GM23338 (cell line): ENCODE results near the gene ADORA2A. TPM values are rescaled to one million over a fixed set of nuclear protein-coding genes. Genes with fewer than 3 reads are reported as not detected.

ENCODE experiments used
- ATAC-seq: fragments of 200-7000 bp; cut with Tn5 transposase; 3 replicates; pipeline ENCODE4 v1.9.1; 2020
- DNase-seq: peaks from one replicate; pipeline ENCODE4 v3.0.0-alpha.2; 2015; ENCODE audit warnings: low spot score
- H2AFZ ChIP-seq: fragments of 200-600 bp; sonication (generic); 2 replicates; pipeline ENCODE4 v1.8.0; 2016; ENCODE audit warnings: antibody characterized with exemption, mild to moderate bottlenecking, moderate library complexity
- H3F3A ChIP-seq: fragments of 200-600 bp; sonication (generic); replicated peaks from 2 replicates; pipeline ENCODE4 v1.8.0; 2017; ENCODE audit warnings: antibody characterized with exemption, mixed run types, low read depth
- H3K27ac ChIP-seq: fragments of 200-600 bp; sonication (generic); 2 replicates; pipeline ENCODE4 v1.6.1; 2016; ENCODE audit warnings: low read depth
- H3K27me3 ChIP-seq: fragments of 200-600 bp; sonication (generic); 2 replicates; pipeline ENCODE4 v1.8.0; 2016; ENCODE audit warnings: mild to moderate bottlenecking, mixed run types, moderate library complexity; ENCODE audit not compliant: insufficient read depth
- H3K36me3 ChIP-seq: fragments of 200-600 bp; sonication (generic); 2 replicates; pipeline ENCODE4 v1.8.0; 2016; ENCODE audit warnings: mild to moderate bottlenecking; ENCODE audit not compliant: insufficient read depth
- H3K4me1 ChIP-seq: fragments of 200-600 bp; sonication (generic); 2 replicates; pipeline ENCODE4 v1.8.0; 2016; ENCODE audit warnings: mild to moderate bottlenecking, moderate library complexity; ENCODE audit not compliant: insufficient read depth
- H3K4me2 ChIP-seq: fragments of 200-600 bp; sonication (generic); 2 replicates; pipeline ENCODE4 v1.7.1; 2017; ENCODE audit warnings: mixed run types
- H3K4me3 ChIP-seq: fragments of 200-600 bp; sonication (generic); 2 replicates; pipeline ENCODE4 v1.6.1; 2016; ENCODE audit warnings: mixed run types
- H3K79me2 ChIP-seq: fragments of 200-600 bp; sonication (generic); replicated peaks from 2 replicates; pipeline ENCODE4 v1.8.0; 2017; ENCODE audit warnings: mild to moderate bottlenecking; ENCODE audit not compliant: insufficient read depth
- H3K9me2 ChIP-seq: fragments of 200-600 bp; sonication (generic); 2 replicates; pipeline ENCODE4 v1.8.0; 2017; ENCODE audit not compliant: insufficient read depth
- H4K20me1 ChIP-seq: fragments of 200-600 bp; sonication (generic); replicated peaks from 2 replicates; pipeline ENCODE4 v1.8.0; 2017; ENCODE audit warnings: mild to moderate bottlenecking; ENCODE audit not compliant: insufficient read depth
- H3K27ac Mint-ChIP-seq: 2 replicates; pipeline ENCODE4 v1.8.0; 2020; ENCODE audit warnings: inconsistent platforms, mild to moderate bottlenecking, moderate library complexity, mixed read lengths
- H3K27me3 Mint-ChIP-seq: 3 replicates; pipeline ENCODE4 v1.8.0; 2022; ENCODE audit warnings: low read depth, mild to moderate bottlenecking, moderate library complexity, mixed read lengths, inconsistent platforms; ENCODE audit not compliant: insufficient read depth, poor library complexity
- H3K36me3 Mint-ChIP-seq: 3 replicates; pipeline ENCODE4 v1.8.0; 2021; ENCODE audit warnings: low read depth, mild to moderate bottlenecking, inconsistent platforms, moderate library complexity, mixed read lengths
- H3K4me1 Mint-ChIP-seq: 3 replicates; pipeline ENCODE4 v1.8.0; 2020; ENCODE audit warnings: mild to moderate bottlenecking, inconsistent platforms, mixed read lengths
- H3K4me3 Mint-ChIP-seq: 3 replicates; pipeline ENCODE4 v1.8.0; 2021; ENCODE audit warnings: moderate library complexity, mild to moderate bottlenecking, inconsistent platforms, mixed read lengths
- H3K9me3 Mint-ChIP-seq: 3 replicates; pipeline ENCODE4 v1.8.0; 2020; ENCODE audit warnings: moderate library complexity, mild to moderate bottlenecking, inconsistent platforms, mixed read lengths
- ETS1 ChIP-seq: IDR thresholded peaks from 2 replicates; pipeline ENCODE4 v1.6.1; 2016; ENCODE audit warnings: antibody characterized with exemption
- EZH2 ChIP-seq: fragments of 200-600 bp; sonication (generic); IDR thresholded peaks from one replicate; pipeline ENCODE4 v1.8.0; 2017; ENCODE audit warnings: antibody characterized with exemption, mild to moderate bottlenecking, low read depth; ENCODE audit not compliant: unreplicated experiment
- NANOG ChIP-seq: IDR thresholded peaks from 2 replicates; pipeline ENCODE4 v1.6.1; 2016; ENCODE audit warnings: antibody characterized with exemption, borderline replicate concordance
- ZNF331 ChIP-seq: fragments of 250-450 bp; sonication (Bioruptor Pico); IDR thresholded peaks from 2 replicates; pipeline ENCODE4 v1.5.0; 2020; ENCODE audit warnings: low read depth, mild to moderate bottlenecking, moderate library complexity
- ZNF462 ChIP-seq: fragments of 250-450 bp; sonication (Bioruptor Pico); IDR thresholded peaks from 2 replicates; pipeline ENCODE4 v1.5.0; 2020; ENCODE audit warnings: mild to moderate bottlenecking, moderate library complexity
- polyA plus RNA-seq: library from polyadenylated mRNA; unstranded; fragments of >200 nt; fragmentation: Nextera tagmentation; extraction: Ambion mirVana; gene quantifications from 2 replicates; pipeline ENCODE4 v1.2.1, GENCODE V29; 2016
- total RNA-seq: library from RNA; depleted of rRNA; stranded (reverse); fragments of >200 nt; shearing (Covaris generic); gene quantifications from 2 replicates; pipeline ENCODE4 v1.2.3, GENCODE V29; 2014

ADORA2A gene
- total and polyA plus RNA-seq, 2 experiments from 2014 or later, result 4.1 to 13.5 TPM

DNA sequence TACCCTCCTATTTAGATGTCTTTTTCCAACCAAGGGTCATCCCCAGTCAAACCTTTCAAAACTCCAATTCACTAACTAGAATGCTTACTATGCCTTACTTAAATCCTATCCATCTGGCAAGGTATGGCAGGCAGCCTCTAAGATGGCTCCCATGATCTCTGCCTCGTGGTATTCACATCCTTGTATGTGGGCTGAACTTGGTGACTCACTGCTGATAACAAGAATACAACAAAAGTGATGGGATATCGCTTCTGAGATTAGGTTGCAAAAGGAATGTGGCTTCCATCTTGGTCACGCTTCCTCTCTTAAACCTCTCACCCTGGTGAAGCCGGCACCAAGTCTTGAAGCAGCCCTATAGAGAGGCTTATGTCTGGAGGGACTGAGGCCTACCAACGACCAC is 38.2 kb downstream of the ADORA2A start:
- no peak for ATAC-seq
- H3K27ac ChIP-seq, result no peak overlapping the region

GRCh38 chr22:24465975-24466374 is 38.6 kb downstream of the ADORA2A start:
- no peak overlapping the region for H3K4me2 ChIP-seq
- TF ChIP-seq ZNF462, result no peak
- H3K79me2 ChIP-seq, result no peaks in the 10 kb centered on the region
- H3K4me1 ChIP-seq, result no peaks in the 10 kb centered on the region
- H3K4me3 ChIP-seq, result no peak overlapping the region
- H3K36me3 Mint-ChIP-seq, result no peaks in the 10 kb centered on the region
- DNase-seq, result no peak
- no peak for ATAC-seq
- H4K20me1 ChIP-seq, result no peaks in the 10 kb centered on the region
- H3F3A ChIP-seq, result no peaks in the 10 kb centered on the region
- H3K9me2 ChIP-seq, result no peaks in the 10 kb centered on the region
- H3K9me3 Mint-ChIP-seq, result no peaks in the 10 kb centered on the region
- no peaks in the 10 kb centered on the region for H3K36me3 ChIP-seq
- no peak overlapping the region for H3K27ac Mint-ChIP-seq
- H3K27me3 ChIP-seq, result no peaks in the 10 kb centered on the region
- peaks cover 11% of the 10 kb centered on the region; the same call in 2 of the 3 replicates for H3K4me1 Mint-ChIP-seq
- H2AFZ ChIP-seq, result no peak overlapping the region
- H3K27me3 Mint-ChIP-seq, result peaks cover 6% of the 10 kb centered on the region
- no peak overlapping the region for H3K27ac ChIP-seq
- no peak overlapping the region for H3K4me3 Mint-ChIP-seq

More for the DNA sequence above, 38.2 kb downstream of the ADORA2A start:
- H3K9me2 ChIP-seq, result no peaks in the 10 kb centered on the region
- no peaks in the 10 kb centered on the region for H3K36me3 ChIP-seq
- no peak for DNase-seq
- H2AFZ ChIP-seq, result no peak overlapping the region
- no peak overlapping the region for H3K4me2 ChIP-seq
- Mint-ChIP-seq H3K27ac (no peak overlapping the region), H3K9me3 (no peaks in the 10 kb centered on the region), H3K4me1 (peaks cover 15% of the 10 kb centered on the region; the same call in 2 of the 3 replicates), H3K36me3 (no peaks in the 10 kb centered on the region), H3K4me3 (no peak overlapping the region), H3K27me3 (peaks cover 6% of the 10 kb centered on the region)
- no peaks in the 10 kb centered on the region for H3K79me2 ChIP-seq
- H4K20me1 ChIP-seq, result no peaks in the 10 kb centered on the region
- TF ChIP-seq EZH2, result no peak
- no peak for TF ChIP-seq NANOG
- TF ChIP-seq ETS1, result no peak
- no peak for TF ChIP-seq ZNF331 (CRISPR knock-in tag)
- H3F3A ChIP-seq, result no peaks in the 10 kb centered on the region
- no peak overlapping the region for H3K4me3 ChIP-seq
- H3K27me3 ChIP-seq, result no peaks in the 10 kb centered on the region
- H3K4me1 ChIP-seq, result peaks cover 2% of the 10 kb centered on the region; the same call in 1 of the 2 replicates
